Diencephalon (tissue), 1 donor: Measurements from ENCODE around the gene HCN4. TPM values are rescaled to one million over a fixed set of nuclear protein-coding genes. Genes with fewer than 3 reads are reported as not detected.

Experiments
- total RNA-seq: library from RNA; depleted of rRNA; stranded (reverse); fragments of >200 nt; gene quantifications from one replicate; pipeline ENCODE4 v1.2.3, GENCODE V29; 2014

Gene HCN4
- 5.1 TPM for total RNA-seq

GRCh38 chr15:73368301-73369136 lies at the start of gene HCN4:
HCN4 (minus strand) TSS chr15:73368958; CDS start chr15:73368270, 688 bp downstream.

Other genes starting within 250 kb of the HCN4 start
- not detected for gene REC114, start 74.2 kb upstream of the HCN4 start, total RNA-seq